Measurements from ENCODE around the gene ALG10B.
"Not testable (repeated sequence)": the region's sequence is repeated elsewhere in the genome, so short reads cannot be mapped to it uniquely, and the experiment has no call there.

DNA sequence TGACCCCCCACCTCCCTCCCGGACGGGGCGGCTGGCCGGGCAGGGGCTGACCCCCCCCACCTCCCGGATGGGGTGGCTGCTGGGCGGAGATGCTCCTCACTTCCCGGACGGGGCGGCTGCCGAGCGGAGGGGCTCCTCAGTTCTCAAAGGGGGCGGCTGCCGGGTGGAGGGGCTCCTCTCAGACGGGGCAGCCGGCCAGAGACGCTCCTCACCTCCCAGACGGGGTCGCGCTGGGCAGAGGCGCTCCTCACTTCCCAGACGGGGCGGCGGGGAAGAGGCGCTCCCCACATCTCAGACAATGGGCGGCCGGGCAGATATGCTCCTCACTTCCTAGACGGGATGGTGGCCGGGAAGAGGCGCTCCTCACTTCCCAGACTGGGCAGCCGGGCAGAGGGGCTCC lies 13.8 kb downstream of the ALG10B start:
- TF ChIP-seq, protein P1, sequence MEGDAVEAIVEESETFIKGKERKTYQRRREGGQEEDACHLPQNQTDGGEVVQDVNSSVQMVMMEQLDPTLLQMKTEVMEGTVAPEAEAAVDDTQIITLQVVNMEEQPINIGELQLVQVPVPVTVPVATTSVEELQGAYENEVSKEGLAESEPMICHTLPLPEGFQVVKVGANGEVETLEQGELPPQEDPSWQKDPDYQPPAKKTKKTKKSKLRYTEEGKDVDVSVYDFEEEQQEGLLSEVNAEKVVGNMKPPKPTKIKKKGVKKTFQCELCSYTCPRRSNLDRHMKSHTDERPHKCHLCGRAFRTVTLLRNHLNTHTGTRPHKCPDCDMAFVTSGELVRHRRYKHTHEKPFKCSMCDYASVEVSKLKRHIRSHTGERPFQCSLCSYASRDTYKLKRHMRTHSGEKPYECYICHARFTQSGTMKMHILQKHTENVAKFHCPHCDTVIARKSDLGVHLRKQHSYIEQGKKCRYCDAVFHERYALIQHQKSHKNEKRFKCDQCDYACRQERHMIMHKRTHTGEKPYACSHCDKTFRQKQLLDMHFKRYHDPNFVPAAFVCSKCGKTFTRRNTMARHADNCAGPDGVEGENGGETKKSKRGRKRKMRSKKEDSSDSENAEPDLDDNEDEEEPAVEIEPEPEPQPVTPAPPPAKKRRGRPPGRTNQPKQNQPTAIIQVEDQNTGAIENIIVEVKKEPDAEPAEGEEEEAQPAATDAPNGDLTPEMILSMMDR (conservative IDR thresholded peaks at IDR 0.05; ENCODE audit: low read length) = not testable (repeated sequence)
- not testable (repeated sequence) for TF ChIP-seq EZH2phosphoT487 (IDR thresholded peaks at IDR 0.05; ENCODE audit: borderline replicate concordance)

All from Loucy (cell line).